Measurements from ENCODE around the gene C1orf167.
A peak's percentile ranks its signal among the peaks of the same experiment; 100 is the strongest.

The C1orf167 gene

DNA sequence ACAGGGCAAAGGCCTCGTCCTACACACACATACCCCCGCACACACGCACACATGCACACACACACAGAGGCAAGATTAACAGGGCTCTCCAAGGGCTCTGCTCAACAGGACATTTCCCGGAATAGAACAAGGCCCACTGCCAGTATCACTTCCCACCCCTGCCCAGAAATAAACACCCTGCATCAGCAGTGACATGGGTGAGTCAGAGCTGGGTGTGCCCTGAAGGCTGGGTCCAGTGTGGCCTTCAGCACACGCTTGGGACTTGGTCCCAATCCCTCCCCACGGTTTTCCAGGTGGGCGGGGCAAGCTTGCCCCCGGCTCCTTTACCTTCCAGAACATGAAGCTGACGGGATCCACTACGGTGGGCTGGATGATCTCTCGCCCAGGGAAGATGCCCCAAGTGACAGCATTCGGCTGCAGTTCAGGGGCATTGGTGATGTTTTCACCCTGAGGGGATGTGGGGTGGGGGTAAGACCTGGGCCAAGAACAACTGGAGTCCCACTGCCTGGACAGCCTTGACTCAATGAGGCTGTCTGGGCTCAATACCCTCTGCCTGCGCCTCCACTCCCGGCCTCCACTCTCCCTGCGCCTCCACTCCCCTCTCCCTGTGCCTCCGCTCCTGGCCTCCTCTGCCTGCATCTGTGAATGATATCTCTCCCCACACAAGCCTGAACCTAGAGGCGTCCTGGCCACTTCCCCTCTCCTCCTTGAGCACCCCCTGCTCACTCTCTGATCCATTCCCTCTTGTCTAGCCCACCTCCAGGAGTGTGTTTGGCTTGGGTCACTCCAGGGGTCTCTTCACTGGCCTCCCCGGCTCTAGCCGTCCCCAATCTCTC lies 29.1 kb downstream of the C1orf167 start:
- no peaks in the 10 kb centered on the region for H3K27me3 ChIP-seq (ENCODE audit: insufficient read depth, poor library complexity, severe bottlenecking)
- peak; percentile 67 for ATAC-seq (ENCODE audit: low read depth)
- peaks cover 15% of the 10 kb centered on the region for H3K4me1 ChIP-seq (ENCODE audit: insufficient read depth, poor library complexity, severe bottlenecking)
- TF ChIP-seq, protein P1, sequence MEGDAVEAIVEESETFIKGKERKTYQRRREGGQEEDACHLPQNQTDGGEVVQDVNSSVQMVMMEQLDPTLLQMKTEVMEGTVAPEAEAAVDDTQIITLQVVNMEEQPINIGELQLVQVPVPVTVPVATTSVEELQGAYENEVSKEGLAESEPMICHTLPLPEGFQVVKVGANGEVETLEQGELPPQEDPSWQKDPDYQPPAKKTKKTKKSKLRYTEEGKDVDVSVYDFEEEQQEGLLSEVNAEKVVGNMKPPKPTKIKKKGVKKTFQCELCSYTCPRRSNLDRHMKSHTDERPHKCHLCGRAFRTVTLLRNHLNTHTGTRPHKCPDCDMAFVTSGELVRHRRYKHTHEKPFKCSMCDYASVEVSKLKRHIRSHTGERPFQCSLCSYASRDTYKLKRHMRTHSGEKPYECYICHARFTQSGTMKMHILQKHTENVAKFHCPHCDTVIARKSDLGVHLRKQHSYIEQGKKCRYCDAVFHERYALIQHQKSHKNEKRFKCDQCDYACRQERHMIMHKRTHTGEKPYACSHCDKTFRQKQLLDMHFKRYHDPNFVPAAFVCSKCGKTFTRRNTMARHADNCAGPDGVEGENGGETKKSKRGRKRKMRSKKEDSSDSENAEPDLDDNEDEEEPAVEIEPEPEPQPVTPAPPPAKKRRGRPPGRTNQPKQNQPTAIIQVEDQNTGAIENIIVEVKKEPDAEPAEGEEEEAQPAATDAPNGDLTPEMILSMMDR (IDR thresholded peaks at IDR 0.05; ENCODE audit: poor library complexity, severe bottlenecking), result no peak
- DNase-seq (ENCODE audit: low spot score), result no peak
- H3K9me3 ChIP-seq (ENCODE audit: severe bottlenecking), result no peaks in the 10 kb centered on the region
- no peak overlapping the region for H3K27ac ChIP-seq (ENCODE audit: poor library complexity, severe bottlenecking)
- H3K36me3 ChIP-seq (ENCODE audit: low read depth), result peaks cover 26% of the 10 kb centered on the region
- H3K4me3 ChIP-seq (ENCODE audit: severe bottlenecking), result no peak overlapping the region

DNA sequence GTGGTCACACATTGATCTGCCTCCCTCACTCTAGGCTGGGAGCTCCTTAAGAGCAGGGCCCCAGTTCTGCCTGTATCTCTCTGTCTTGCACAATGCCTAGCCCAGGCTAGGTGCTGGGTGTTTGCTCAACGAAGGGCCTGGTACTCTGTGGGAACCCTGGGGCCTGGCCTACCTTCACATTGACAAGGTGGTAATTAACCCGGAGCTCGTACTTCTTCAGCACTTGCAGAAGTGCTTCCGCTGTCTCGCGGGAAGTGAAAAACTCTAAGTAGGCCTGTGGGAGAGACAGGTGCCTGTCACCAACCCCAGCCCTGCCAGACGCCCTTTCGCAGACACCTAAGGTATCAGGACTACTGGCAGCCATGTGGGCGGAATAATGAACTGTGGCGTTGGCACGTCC lies 30.1 kb downstream of the C1orf167 start:
- Histone ChIP-seq H3K36me3 (ENCODE audit: low read depth) (peaks cover 32% of the 10 kb centered on the region), H3K9me3 (ENCODE audit: severe bottlenecking) (no peaks in the 10 kb centered on the region), H3K4me3 (ENCODE audit: severe bottlenecking) (no peak overlapping the region), H3K4me1 (ENCODE audit: insufficient read depth, poor library complexity, severe bottlenecking) (peaks cover 15% of the 10 kb centered on the region), H3K27ac (ENCODE audit: poor library complexity, severe bottlenecking) (no peak overlapping the region), H3K27me3 (ENCODE audit: insufficient read depth, poor library complexity, severe bottlenecking) (no peaks in the 10 kb centered on the region)
- ATAC-seq (ENCODE audit: low read depth) (no peak), DNase-seq (ENCODE audit: low spot score) (no peak)
- TF ChIP-seq, protein P1 (IDR thresholded peaks at IDR 0.05; ENCODE audit: poor library complexity, severe bottlenecking), result no peak

DNA sequence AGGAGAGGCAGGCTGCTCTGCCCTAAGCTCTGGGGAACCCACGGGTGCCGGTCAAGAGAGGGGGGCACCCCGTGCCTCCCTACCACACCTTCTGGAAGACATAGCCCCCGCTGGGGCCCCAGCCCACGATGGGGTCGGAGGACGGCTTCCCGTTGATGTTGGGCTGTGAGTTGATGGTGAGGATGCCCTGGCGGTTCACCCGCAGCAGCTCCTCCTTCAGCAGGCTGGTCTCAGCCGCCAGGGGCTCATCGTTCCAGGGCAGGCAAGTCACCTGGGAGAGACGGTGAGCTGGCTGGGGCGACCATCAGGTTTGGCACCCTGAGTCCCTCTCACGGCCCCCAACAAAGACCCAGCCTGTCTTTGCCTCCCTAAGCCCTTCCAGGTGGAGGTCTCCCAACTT lies 31.8 kb downstream of the C1orf167 start:
- ATAC-seq (ENCODE audit: low read depth) (no peak), DNase-seq (ENCODE audit: low spot score) (no peak)
- Histone ChIP-seq H3K4me3 (ENCODE audit: severe bottlenecking) (no peak overlapping the region), H3K27me3 (ENCODE audit: insufficient read depth, poor library complexity, severe bottlenecking) (no peaks in the 10 kb centered on the region), H3K9me3 (ENCODE audit: severe bottlenecking) (no peaks in the 10 kb centered on the region), H3K36me3 (ENCODE audit: low read depth) (peaks cover 46% of the 10 kb centered on the region), H3K4me1 (ENCODE audit: insufficient read depth, poor library complexity, severe bottlenecking) (peaks cover 8% of the 10 kb centered on the region), H3K27ac (ENCODE audit: poor library complexity, severe bottlenecking) (no peak overlapping the region)
- TF ChIP-seq, protein P1 (IDR thresholded peaks at IDR 0.05; ENCODE audit: poor library complexity, severe bottlenecking), result no peak

DNA sequence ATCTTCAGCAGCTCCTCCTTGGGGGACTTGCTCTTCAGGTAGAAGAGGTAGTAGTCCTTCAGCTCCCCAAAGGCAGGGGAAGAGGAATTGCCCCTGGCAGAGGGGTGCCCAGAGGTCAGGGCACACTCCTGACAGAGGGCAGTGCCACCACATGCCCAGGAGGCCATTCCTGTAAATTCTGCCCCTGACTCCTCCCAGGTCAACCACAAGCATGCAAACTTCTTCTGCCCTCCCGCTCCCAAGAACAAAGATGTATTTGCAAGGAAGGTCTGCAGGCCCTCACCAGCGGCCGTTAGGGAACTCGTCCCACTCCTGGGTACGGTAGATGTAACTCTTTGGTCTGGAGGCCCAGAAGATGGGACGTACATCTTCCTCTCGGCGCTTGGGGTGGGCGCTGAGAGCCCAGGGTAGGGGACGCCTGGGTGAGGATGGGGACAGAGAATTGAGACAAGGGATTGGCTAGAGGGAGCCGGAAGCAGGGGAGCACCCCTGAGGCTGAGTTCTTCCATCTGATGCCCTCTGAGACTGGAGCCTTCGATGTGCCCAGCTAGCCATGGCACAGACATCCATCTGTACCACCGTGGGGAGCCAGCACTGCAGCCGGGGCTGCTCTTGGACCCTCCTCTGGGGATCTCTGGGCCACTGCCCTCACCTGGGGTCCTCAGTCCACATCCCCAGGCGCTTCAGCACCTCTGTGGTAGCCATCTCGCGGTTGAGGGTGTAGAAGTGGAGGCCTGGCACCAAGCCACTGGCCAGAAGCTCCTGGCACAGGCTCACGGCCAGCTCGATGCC lies 32.6 kb downstream of the C1orf167 start:
- Histone ChIP-seq H3K4me1 (ENCODE audit: insufficient read depth, poor library complexity, severe bottlenecking) (peaks cover 8% of the 10 kb centered on the region), H3K36me3 (ENCODE audit: low read depth) (peaks cover 47% of the 10 kb centered on the region), H3K27ac (ENCODE audit: poor library complexity, severe bottlenecking) (no peak overlapping the region), H3K27me3 (ENCODE audit: insufficient read depth, poor library complexity, severe bottlenecking) (no peaks in the 10 kb centered on the region), H3K9me3 (ENCODE audit: severe bottlenecking) (no peaks in the 10 kb centered on the region), H3K4me3 (ENCODE audit: severe bottlenecking) (no peak overlapping the region)
- DNase-seq (ENCODE audit: low spot score) (no peak), ATAC-seq (ENCODE audit: low read depth) (no peak)
- TF ChIP-seq, protein P1 (IDR thresholded peaks at IDR 0.05; ENCODE audit: poor library complexity, severe bottlenecking), result no peak
